Activated T-cell treated with anti-CD3 and anti-CD28 coated beads, Interleukin-2, amount 50 U/mL, for 1 hour (primary cell): ENCODE data around the gene CAPN7.
A peak's percentile ranks its signal among the peaks of the same experiment; 100 is the strongest.

Source experiments
- DNase-seq: peaks from one replicate; pipeline ENCODE4 v3.0.0-alpha.2; 2020

CAPN7 gene

DNA sequence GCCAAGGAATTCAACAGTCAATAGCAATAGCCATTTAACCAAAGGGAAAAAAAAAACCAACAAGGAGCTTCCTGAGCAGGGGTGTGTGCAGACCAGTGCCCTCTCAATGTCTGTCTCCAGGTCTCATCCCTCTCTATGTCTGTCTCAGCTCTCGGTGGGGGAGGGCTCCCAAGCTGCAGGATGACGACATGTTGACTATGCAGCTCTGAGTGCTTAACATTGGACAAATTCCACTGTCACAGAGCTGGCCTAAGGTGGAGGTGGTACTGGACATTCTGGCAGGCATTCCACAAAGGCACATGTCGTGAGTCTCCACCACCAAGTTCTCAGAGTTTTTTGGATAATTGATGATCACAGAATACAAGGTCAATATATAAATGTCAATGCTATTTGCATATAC is 2.0 kb upstream of the CAPN7 start:
- no peak for DNase-seq

DNA sequence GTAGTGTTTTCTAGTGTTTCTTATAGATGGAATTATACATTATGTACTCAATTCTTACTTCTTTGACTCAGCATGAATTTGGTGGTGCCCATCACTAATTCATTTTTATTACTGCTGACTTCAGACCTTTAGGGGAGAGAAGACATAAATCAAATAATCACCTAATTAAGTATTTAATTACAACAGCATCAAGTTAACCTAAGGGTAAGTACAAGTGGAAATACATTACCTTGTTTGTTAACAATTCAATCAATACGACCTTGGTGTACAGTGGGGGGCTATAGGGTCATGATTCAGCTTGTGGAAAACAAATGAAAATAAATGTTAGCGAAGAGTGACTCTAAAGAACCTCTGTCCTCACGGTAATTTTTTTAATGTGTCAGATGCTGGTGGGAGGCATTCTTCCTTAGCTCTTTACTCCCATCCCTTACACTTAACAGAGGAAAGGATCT is 538 bp upstream of the CAPN7 start:
- DNase-seq: no peak

DNA sequence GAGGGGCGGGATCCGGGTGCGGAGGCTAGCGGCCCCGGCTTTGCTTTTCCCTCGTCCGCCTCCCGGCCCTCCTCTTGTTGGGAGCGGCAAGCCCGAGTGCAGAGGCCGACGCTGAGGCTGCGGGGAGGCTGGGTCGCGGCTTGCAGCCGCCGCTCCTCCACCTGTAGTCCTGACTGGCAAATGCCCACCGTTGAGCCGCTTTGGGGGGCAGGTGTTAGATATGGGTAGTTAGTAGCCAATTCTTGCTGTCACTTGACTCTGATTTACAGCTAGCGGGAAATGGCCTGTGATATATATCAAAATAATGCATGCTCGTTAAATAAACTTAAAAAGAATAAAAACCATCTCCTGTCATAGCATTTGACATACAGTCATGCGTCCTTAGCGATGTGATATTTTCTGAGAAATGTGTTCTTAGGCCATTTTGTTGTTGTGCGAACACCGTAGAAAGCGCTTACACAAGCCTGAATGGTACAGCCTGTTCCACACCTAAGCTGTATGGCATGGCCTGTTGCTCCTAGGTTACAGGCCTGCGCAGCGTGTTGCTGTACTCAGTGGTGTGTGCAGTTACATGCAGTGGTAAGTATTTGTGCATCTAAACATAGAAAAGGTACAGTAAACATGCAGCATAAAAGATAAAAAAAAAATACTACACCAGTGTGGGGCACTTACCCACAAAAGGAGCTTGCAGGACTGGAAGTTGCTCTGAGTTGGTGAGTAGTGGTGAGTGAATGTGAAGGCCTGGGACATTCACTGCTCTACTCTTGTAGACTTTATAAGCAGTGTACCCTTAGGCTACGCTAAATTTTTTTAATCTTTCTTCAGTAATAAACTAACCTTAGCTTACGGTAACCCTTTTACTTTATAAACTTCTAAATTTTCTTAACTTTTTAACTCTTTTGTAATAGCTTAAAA is 873 bp downstream of the CAPN7 start:
- peak; percentile 33 for DNase-seq

DNA sequence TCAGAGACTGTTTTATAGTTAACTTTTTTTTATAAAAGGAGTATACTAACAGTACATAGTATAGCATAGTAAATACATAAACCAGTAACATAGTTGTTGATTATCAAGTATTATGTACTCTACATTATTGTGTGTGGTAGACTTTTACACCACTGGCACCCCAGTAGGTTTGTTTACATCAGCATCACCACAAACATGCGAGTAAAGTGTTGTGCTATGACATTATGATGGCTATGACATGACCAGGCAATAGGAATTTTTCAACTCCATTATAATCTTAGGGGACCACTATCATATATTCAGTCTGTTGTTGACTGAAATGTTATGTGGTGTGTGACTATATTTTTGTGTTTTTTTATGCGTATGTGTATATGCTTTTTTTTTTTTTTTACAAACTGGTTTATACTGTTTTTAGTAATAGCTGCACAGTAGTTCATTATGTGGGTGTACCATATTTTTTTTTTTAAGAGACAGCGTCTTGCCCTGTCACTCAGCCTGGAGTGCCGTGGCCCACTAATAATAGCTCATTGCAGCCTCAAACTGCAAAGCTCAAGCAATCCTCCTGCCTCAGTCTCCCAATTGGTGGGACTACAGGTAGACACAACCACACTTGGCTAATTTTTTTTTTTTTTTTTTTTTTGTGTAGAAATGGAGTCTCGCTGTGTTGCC is 1.9 kb downstream of the CAPN7 start:
- no peak for DNase-seq

DNA sequence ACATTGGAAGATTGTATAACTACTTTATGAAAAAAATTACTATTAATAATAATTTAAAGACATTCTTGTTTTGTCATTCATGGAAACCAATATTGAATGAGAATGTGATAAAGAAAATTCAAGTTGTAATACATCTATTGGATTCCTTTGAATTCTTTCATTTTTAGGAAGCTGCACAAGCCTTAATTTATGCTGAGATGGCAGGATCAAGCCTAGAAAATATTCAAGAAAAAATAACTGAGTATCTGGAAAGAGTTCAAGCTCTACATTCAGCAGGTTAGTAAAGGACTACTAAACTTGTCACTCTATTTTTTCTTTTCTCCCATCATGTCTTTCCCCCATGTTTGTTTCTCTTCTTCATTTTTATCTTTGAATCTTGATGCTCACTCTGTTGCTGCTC is 5.9 kb downstream of the CAPN7 start:
- DNase-seq: no peak

DNA sequence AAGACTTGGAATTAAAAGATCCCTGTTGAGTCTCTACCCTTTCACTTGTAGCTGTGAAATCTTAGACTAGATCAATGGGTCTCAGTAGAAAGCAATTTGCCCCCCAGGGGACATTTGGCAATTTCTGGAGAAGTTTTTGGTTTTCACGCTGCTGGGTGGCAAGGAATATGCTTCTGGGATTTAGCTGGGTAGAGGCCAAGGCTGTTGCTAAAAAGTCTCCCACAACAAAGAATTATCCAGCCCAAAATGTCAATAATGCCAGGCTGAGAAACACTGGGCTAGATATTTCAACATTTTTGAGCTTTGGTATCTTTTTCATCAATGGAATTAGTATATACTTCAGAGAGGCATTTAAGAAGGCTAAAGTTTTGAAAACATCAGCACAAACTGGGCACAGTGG is 8.7 kb downstream of the CAPN7 start:
- DNase-seq: no peak

DNA sequence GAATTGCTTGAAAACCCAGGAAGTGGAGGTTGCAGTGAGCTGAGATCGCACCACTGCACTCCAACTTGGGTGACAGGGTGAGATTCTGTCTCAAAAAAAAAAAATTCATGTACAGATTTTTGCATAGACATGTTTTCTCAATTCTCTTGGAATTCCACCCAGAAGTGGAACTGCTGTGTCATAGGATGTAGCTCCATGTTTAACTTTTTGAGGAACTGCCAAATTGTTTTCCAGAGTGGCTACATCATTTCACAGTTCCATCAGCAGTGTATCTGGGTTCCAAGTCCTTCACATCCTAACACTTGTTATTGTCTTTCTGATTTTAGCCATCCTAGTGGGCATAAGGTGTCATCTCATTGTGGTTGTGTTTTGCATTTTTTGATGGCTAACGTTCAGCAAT is 9.9 kb downstream of the CAPN7 start:
- no peak for DNase-seq

DNA sequence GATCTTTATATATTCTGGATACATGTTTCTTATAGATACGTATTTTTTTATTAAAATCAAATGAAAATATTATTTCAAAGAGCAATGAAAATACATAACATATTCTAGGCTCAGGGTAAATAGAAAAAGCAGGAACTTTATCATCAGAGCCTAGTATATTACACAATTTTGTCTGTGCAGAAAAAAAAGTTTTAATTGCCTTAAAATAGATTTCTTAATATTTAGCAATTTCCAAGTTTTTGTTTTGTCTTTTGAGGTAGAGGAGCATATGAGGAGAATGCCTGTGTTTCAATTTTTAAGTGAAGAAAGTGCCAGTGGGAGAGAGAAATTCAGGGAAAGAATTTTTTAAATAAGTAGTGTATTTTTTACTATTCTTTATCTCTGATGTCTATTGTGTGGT is 10.5 kb downstream of the CAPN7 start:
- no peak for DNase-seq

DNA sequence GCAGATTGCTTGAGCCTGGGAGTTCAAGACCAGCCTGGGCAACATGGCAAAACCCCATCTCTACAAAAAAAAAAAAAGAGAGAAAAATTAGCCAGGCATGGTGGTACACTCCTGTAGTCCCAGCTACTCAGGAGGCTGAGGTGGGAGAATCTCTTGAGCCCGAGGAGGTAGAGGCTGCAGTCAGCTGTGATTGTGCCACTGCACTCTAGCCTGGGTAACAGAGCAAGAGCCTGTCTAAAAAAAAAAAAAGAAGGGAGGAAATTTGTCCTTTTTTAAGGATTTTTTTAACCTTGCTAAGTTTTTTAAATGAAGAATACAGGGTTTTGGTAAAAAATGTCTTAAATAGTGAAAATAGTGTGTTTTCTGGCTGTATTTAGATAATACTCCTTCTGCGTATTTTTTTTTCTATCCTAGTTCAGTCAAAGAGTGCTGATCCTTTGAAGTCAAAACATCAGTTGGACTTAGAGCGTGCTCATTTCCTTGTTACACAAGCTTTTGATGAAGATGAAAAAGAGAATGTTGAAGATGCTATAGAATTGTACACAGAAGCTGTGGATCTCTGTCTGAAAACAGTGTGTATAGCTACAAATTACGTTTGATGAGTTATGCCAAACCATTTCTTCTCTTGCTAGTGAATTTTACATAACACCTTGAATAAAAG is 11.1 kb downstream of the CAPN7 start:
- no peak for DNase-seq

DNA sequence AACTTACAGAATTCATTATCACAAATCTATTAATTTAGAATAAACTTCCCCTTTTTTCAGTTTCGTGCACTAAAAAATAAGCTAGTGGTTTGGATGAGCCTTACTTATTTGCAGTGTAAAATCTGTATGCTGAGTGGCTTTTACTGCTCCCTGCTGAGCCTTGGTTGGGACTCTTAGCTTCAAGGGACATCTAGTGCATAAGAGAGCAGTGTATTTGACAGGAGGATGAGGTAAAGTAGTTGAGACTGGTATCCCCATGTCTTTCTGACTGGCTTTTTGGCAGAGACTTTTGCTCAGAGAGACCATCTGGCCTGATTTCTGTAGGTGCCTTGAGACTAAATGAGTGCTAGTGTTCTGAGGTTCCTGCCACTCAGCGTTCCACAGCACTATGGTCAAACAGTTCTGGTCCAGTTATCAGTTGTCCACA is 11.8 kb downstream of the CAPN7 start:
- no peak for DNase-seq

DNA sequence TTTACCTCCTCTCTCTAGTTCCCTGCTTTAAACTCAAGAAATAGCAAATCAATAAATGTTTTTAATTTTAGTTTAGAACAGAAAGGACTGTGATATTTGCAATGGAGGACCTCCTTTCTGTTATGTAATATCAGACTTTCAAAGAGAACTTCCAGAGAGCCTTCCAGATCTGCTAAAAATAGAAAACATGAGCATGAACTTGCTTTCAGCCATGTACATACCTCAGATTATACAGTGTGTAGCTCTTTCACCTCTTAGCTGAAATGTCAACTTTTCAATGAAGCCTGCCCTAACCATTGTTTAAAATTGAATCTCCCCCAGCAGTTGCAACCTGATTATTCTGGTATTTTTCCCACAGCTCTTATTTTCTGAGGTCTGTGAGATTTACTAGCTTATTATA is 12.6 kb downstream of the CAPN7 start:
- no peak for DNase-seq

DNA sequence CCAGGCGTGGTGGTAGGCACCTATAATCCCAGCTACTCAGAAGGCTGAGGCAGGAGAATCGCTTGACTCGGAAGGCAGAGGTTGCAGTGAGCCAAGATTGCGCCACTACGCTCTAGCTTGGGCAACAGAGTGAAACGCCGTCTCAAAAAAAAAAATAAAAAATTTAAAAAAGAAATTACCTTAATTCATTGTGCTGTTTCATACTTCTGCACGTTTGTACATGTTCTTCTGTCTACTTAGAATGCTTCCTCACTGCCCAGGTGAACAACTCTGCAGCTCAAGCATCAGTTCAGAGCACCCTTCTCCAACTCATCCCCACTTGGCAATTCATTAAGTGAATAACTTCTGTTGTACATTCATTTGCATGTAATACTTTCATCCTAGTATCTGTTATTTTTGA is 14.0 kb downstream of the CAPN7 start:
- DNase-seq: no peak

DNA sequence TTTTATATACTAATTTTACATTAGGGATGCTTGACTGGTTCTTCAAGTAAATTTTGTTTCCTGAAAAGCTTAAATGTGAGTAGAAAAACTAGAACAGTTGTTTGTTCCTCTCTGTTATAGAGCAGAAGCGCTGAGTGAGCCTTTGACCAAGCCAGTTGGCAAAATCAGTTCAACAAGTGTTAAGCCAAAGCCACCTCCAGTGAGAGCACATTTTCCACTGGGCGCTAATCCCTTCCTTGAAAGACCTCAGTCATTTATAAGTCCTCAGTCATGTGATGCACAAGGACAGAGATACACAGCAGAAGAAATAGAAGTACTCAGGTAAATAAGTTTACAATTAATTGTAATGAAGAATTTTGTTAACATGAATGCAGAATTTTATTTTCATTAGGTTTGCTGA is 14.6 kb downstream of the CAPN7 start:
- no peak for DNase-seq

DNA sequence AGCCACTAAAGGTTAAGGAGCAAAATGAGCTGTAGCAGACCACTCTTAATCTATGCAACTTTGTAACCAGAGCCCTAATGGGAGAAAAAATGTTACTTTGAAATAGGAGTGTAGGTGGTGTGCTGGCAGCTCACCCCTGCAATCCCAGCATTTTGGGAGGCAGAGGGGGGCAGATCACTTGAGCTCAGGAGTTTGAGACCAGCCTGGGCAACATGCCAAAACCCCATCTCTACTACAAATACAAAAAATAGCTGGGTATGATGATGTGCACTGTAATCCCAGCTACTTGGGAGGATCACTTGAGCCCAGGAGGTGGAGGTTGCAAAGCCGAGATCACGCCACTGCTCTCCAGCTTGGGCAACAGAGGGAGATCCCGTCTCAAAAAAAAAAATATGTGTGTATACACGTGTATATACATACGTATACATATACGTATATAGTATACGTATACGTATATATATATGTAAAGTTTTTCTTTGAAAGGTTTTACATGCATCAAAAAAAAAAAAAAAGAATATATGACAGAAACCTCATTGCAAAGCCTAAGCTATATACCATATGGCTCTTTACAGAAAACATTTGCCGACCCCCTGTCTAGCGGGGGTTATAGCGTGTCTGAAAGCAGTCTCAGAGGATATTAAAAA is 15.7 kb downstream of the CAPN7 start:
- no peak for DNase-seq

DNA sequence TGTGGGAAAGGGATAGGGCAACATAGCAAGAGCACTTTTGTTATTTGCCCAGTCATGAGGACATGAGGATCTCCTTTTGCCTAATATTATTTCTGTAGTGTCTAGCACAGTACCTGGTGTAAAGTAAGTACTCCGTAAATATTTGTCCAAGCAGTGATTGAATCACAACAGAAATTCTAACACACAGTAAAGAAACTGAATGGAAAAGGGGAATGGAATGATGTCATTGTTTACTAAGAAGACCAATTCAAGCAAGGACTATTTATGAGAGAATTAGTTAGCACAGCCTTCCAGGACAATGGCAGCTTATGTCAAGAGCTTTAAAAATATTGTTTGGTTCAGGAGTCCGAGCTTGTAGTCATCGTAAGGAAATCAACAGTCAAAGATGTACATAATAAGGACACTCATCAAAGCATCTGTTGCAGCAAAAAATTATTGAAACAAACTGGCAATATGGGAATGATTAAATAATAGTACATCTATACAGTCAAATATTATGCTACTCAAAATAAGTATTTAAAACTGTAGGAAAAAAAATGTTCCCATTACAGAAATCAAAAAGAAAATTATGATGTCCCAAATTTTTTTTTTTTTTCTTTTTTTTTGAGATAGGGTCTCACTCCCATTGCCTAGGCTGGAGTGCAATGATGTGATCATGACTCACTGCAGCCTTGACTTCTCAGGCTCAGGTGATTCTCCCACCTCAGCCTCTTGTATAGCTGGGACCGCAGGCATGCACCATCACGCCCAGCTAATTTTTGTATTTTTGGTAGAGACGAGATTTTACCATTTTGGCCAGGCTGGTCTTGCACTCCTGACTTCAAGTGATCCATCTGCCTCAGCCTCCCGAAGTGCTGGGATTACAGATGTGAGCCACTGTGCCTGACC is 17.9 kb downstream of the CAPN7 start:
- no peak for DNase-seq

DNA sequence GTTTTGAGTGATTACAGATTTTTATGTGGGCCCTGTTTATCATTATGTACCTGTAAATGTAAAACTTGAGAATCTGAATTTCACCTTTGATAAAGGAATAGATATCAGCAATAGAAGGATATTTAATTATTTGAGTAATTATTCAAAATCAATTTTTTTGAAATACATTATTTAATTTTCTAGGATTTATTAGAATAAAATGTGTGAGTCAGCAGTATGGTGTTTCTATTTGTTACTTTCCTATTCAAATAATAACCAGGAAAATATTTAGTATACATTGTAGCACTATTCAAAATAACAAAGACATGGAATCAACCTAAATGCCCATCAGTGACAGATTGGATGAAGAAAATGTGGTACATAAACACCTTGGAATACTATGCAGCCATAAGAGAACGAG is 22.1 kb downstream of the CAPN7 start:
- DNase-seq: no peak

DNA sequence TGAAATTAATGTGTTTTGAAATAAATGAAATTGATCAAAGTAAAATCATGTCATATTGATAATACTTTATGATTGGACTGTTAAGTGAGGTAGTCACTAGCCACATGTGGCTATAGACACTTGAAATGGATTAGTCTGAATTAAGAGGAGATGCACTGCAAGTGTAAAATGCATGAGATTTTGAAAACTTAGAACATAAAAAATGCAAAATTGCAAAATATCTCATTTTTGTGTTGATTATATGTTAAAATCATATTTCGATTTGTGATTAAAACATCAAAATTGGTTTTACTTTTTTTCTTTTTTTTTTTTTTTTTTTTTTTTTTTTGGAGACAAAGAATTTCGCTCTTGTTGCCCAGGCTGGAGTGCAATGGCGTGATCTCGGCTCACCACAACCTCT is 23.2 kb downstream of the CAPN7 start:
- DNase-seq: no peak

DNA sequence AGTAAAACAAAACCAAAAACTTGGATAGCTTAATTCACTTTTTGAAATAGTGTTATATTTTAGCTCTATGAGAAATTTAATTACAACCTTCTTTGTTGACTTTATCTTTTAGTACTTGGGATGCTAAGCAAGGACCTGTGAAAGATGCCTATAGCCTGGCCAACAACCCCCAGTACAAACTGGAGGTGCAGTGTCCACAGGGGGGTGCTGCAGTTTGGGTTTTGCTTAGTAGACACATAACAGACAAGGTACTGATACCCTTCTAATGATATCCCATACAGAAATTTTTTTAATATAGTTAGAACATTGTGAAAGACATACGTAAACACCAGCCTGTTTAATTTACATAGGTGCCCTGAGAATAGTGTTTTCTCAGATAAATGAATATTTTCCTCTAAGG is 35.3 kb downstream of the CAPN7 start:
- DNase-seq: peak; percentile 53

DNA sequence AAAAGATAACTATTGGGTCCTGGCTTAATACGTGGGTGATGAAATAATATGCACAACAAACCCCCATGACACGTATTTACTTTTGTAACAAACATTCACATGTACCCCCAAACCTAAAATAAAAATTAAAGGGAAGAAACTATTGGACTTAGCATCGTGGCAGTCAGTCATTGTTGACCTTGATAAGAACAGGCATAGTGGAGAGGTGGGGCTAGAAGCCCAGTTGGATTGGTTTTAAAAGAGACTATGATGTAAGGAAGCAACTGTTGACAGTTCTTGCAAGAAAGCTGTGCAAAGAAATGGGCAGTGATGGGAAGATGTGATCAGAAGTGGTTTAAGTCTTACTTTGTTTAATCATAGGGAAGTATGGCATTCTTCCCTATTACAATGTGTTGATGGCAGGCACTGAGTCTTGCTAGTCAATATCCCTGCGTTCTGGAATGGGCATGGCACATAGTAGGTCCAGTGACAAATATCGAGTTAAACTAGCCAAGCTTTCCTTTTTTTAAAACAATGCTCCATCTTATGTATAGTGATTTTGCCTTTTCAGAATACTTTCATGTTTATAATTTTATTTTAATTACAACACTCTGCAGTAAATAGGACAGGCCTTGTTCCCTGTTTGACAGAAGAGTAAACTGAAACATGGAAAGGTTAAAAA is 37.9 kb downstream of the CAPN7 start:
- DNase-seq: no peak

DNA sequence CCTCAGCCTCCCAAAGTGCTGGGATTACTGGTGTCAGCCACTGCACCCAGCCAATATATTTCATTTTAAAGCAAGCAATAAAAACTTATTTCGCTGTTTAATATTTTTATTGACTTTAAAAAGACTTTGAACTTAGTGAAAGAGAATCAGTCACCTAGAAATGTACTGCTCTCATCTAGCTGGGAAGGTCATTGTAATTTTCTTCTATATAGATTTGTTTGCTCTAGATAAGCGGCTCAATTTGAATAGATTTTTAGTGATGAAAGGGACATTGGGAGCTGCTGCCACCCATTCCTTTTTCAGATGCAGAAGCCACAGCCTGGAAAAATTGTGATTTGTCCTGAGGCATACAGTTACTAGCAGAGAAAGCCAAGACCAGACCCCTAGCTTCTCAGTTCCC is 40.1 kb downstream of the CAPN7 start:
- no peak for DNase-seq

DNA sequence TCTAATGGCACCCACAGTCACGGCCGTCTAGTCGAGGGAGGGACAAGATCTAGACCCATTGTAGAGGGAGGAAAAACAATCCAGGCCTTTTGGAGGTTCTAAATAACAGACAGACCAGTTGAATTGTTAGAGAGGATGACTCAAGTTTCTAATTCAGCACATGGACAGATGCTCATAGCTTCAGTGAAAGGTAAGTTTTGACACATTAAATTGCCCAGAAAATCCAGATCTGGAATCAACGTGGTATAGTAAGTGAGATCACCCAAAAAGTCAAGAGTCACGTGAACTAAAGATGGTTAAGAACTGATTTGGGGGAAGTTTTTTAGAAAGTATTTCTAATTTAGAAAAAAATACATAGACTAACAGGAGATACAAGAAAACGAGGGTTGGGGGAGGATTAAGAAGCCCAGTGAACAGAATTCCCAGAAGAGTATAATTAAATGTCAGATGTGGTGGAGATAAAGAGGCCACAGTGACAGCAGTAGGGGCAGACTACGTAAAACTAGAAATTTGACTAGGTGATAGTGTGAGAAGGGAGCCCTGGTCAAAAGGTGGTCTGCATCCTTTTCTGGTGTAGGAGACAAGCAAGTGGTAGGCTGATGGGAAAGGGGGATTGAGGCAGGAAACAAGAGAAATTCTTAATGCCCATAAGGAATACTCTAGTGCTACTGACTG is 47.1 kb downstream of the CAPN7 start:
- no peak for DNase-seq
